Stimulated activated CD4-positive, alpha-beta T cell treated with anti-CD3 and anti-CD28 coated beads, Interleukin-12 subunit alpha, Interleukin-12 subunit beta, amount 100 ng/mL, for 4 hours (primary cell): ENCODE data around the gene SETX.

ENCODE experiments used
- DNase-seq: peaks from one replicate; pipeline ENCODE4 v3.0.0-alpha.2; 2020

Gene SETX

DNA sequence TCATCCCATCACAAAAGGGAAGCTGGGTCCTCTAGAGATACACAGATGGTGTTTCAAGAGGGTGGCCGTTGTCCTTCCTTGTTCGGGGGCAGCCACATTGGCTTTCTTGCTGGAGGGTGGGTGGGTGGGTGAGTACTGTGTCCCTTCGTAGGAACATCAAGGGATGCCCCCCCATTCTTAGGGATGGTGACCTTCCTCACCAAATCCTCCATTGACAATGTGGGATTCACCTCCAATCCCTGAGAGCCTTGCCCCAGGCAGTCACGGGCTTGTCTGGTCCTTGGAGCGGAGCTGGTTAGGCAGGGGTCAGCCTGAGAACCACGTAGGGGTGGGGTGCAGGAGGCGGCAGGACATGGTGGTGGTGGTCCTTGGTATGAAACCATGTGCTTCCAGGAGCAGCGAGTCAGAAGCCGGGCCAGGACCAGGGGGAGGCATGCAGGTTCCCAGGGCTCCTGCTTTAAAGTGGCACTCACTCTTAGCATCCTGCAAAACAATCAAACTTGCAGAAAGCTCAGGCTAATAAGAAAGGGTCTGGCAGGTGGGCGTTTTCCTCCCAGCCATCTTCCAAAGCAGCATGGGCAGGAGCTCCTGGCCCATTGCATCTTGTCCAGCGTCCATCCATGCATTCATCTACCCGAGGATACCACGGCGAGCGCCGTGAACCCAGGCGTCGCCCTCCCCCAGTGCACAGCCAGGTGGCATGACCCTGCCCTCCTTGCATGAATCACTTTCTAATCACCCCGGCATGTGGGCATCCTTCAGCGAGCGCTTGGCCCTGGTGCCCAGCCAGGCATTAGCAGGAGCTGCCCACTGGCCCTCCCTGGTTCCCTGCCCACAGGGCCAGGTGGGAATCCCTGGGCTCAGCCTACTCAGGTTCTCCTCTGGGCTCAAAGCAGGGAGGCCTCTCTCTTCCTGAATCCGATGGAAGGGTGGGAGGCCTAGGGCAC lies 116.5 kb downstream of the SETX start:
- DNase-seq = no peak

DNA sequence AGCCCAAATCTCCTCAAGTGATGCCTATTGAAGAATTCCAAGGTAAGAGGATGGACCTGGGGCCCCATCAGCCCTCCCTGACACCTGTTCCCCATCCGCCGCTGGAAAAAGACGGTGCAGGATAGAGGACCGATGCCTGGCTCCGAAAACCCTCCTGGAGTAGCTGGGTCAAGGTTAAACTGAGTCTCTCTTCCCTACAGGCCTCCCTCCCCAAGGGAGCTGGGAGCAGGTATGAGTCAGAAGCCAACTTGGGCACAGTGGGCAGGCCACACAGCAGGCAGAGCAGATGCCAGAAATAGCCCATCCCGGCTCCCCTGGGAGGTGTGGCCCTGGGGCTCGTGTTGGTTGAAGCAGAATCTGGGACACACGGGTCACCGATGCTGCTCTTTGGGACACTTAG lies 117.3 kb downstream of the SETX start:
- no peak for DNase-seq

- DNase-seq = no peak
Observed at GRCh38 chr9:132236662-132237311, 118.0 kb downstream of the SETX start.

GRCh38 chr9:132235894-132236661 lies 118.7 kb downstream of the SETX start:
- peak; percentile 82 for DNase-seq

- DNase-seq = no peak
Observed at GRCh38 chr9:132235125-132235524, 119.7 kb downstream of the SETX start.

GRCh38 chr9:132234535-132234934 lies 120.3 kb downstream of the SETX start:
- DNase-seq = no peak

DNA sequence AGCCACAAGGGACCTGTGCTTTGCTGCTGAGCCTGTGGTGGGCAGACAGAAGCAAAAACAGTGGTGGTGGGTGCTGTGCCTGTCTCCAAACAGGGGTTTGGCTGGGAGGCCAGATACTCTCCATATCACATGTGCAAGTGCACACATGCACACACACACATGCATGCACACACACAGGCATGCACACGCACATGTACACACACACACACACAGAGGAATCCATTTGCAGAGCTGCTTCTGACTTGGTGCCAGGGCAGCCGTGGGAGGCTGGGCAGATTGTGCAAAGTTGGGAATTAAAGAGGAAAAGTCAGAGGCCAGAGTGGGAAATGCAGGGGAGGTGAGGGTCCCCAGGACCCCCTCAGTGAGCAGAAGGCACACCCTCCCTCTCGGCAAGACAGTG lies 121.6 kb downstream of the SETX start:
- DNase-seq = no peak

- no peak for DNase-seq
Observed at GRCh38 chr9:132232522-132232921, 122.3 kb downstream of the SETX start.

- no peak for DNase-seq
Observed at GRCh38 chr9:132231019-132231701, 123.6 kb downstream of the SETX start.

GRCh38 chr9:132230605-132231004 lies 124.2 kb downstream of the SETX start:
- no peak for DNase-seq

DNA sequence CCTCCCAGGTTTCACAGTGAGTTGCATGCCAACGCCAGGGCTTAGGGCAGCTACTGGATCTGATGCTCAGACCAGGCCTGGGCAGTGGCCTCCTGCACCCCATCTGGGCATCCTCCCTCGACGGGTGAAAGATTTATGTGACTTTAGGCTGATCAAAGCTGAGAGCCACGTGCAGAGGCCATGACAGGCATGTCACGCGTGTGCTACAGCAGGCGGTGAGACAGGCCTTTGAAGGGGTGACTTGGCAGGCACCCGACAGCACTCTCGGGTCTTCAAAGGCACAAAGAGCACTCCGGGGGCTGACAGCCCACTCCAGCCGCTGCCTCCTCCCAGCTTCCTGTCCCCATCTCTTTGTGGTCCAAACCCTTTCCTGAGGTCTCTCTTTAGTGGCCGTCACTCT lies 126.7 kb downstream of the SETX start:
- DNase-seq = no peak

- no peak for DNase-seq
Observed at GRCh38 chr9:132226571-132227430, 128.0 kb downstream of the SETX start.

GRCh38 chr9:132224645-132225044 lies 130.1 kb downstream of the SETX start:
- no peak for DNase-seq

DNA sequence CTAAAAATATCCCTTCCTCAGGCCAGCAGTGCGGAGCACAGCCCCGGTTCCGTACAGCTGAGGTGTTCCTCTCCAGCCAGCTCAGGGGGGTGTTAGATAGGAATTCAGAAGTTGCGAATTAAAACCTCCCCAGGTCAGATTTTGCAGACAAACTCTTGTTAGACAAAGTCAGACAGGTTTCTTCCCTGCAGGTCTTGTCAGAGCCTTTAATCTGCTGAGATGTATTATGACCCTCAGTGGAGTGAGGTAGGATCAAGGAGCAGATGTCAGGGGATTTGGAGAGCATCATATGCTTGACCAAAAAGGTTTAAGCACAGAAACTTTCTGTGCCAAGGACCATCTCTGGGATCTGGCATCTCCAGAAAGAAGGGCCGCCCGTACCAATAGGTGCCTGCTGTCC lies 132.8 kb downstream of the SETX start:
- DNase-seq = no peak

DNA sequence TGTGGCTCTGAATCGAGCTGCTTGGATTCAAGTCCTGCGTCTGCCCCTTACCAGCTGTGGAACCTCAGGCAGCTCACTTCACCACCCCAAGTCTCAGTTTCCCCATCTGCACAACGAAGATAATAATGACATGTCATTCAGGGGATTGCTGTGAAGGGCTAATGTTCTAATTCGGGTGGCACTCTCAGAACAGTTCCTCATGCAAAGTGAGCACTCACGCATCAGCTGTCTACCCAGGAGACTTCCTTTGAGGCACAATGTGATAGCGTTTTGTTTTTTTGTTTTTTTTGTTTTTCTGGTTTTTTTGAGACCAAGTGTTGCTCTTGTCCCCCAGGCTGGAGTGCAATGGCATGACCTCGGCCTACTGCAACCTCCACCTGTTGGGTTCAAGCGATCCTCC lies 136.6 kb downstream of the SETX start:
- DNase-seq = no peak

DNA sequence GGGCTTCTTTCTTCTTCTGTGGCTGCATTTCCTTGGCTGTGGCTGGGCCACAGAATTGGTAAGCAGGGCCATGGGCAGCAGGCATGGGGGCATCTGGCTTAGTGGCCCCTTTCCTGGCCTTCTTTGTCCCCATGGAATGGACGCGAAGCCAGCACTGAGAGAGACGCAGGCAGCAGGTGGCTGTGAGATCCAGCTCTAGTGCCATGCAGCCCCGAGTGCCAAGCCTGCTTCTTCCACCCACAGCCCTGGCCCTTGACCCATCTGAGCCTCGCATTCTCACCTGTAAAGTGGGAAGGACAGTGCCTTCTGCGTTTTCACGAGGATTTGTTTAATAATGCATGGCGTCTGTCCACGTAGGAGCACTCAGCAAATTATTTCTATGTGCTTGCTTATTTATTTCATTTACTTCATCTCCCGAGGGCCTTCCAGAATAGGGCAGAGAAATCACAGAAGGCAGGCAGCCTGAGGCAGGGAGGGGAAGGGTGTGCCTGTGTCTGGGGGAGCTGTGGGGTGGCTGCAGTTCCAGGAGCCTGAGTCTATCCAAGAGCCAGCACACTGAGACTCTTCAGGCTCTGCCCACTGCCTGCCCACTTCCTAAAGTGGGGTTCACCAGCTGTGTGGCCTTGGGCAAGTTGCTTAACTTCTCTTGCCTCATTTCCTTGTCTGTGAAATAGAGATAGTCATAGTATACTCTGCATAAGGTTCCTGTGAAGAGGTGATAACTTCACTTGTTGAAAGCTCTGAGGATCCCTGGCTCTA lies 137.7 kb downstream of the SETX start:
- no peak for DNase-seq

DNA sequence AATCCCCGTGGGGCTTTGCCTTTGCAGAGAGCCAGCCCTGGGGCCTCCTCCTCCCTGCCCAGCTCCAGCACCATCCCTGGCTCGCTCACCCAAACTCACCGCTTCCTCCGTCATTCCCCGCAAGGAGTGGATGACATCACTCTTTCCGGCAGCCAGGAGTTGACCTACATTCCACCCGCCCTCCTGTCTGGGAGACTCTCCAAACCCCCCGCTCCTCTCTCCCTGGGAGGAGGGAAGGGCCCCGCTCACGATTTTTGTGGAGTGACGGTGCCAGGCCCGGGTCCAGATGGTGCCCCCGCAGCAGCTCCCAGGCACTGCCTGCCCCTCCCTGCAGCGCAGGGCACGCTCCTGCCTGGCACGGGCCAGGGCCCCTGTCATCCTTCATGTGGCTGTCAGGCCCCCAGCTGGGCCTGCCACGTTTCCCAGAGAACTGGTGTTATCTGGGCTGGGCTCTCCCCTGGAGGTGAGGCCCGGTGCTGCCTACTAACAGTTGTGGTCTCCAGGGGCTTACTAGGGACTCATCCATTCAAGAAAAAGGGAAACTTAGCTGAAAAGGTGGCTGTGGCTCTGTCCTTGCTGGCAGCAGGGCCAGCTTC lies 140.7 kb downstream of the SETX start:
- DNase-seq = no peak

GRCh38 chr9:132211570-132211969 lies 143.2 kb downstream of the SETX start:
- DNase-seq = no peak
